ENCODE data around the gene POLA1. TPM values are rescaled to one million over a fixed set of nuclear protein-coding genes. Genes with fewer than 3 reads are reported as not detected.

POLA1 gene
- total RNA-seq, 4 donors from 2014 or later = 8.5 to 18.9 (median 8.8) TPM

GRCh38 chrX:24767557-24767956 is 73.8 kb downstream of the POLA1 start:
- no peaks in the 10 kb centered on the region for H3K9me3 ChIP-seq
- H3K36me3 ChIP-seq = no peaks in the 10 kb centered on the region
- TF ChIP-seq POLR2A (IDR thresholded peaks at IDR 0.05) = no peak
- TF ChIP-seq, protein P1, sequence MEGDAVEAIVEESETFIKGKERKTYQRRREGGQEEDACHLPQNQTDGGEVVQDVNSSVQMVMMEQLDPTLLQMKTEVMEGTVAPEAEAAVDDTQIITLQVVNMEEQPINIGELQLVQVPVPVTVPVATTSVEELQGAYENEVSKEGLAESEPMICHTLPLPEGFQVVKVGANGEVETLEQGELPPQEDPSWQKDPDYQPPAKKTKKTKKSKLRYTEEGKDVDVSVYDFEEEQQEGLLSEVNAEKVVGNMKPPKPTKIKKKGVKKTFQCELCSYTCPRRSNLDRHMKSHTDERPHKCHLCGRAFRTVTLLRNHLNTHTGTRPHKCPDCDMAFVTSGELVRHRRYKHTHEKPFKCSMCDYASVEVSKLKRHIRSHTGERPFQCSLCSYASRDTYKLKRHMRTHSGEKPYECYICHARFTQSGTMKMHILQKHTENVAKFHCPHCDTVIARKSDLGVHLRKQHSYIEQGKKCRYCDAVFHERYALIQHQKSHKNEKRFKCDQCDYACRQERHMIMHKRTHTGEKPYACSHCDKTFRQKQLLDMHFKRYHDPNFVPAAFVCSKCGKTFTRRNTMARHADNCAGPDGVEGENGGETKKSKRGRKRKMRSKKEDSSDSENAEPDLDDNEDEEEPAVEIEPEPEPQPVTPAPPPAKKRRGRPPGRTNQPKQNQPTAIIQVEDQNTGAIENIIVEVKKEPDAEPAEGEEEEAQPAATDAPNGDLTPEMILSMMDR (IDR thresholded peaks at IDR 0.05) = no peak
- H3K4me1 ChIP-seq = no peaks in the 10 kb centered on the region
- no peaks in the 10 kb centered on the region for H3K27me3 ChIP-seq
- intact Hi-C loops (cut with DNase I) = no loop called here
- no peak overlapping the region for H3K4me3 ChIP-seq (replicated peaks in 1 of 3)
- H3K27ac ChIP-seq = no peak overlapping the region
- no peak for DNase-seq
- WGBS, 2 donors = 100% methylated on average over 1 of the region's 1 CpG

- DNase-seq = no peak
- H3K36me3 ChIP-seq = no peaks in the 10 kb centered on the region
- TF ChIP-seq, protein P1 (IDR thresholded peaks at IDR 0.05) = no peak
- TF ChIP-seq POLR2A (IDR thresholded peaks at IDR 0.05) = no peak
- intact Hi-C loops (cut with DNase I) = no loop called here
- no peak overlapping the region for H3K27ac ChIP-seq
- no peaks in the 10 kb centered on the region for H3K9me3 ChIP-seq
- H3K4me1 ChIP-seq = no peaks in the 10 kb centered on the region
- H3K4me3 ChIP-seq (replicated peaks in 1 of 3) = no peak overlapping the region
- WGBS, 2 donors = 96 to 98% methylated on average over 5 of the region's 5 CpGs
- H3K27me3 ChIP-seq = no peaks in the 10 kb centered on the region
These were observed 74.8 kb downstream of the POLA1 start for GRCh38 chrX:24768556-24768955.

DNA sequence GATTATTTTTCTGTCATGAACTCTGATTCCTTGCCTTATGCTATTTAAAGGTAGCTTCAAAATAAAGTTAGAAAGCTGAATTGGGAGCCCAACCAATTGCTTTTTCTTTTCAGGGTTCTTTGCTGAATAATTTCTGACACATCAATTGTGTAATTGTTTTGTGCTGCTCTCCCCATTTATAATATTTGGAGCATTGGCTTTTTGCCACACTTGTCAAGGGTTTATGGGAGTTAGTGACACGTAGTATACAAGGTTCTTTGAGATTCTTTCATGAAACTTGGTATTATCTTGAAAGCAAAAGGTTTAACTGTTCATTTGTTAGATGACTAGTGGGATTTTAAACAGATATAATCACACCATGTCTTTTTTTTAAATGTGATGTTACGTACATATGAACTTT is 80.9 kb downstream of the POLA1 start:
- H3K4me3 ChIP-seq (replicated peaks in 1 of 3) = no peak overlapping the region
- intact Hi-C loops (cut with DNase I) = no loop called here
- 78 to 95% methylated on average over 2 of the region's 2 CpGs for WGBS, 2 donors
- no peaks in the 10 kb centered on the region for H3K4me1 ChIP-seq
- H3K27me3 ChIP-seq = no peaks in the 10 kb centered on the region
- TF ChIP-seq, protein P1 (IDR thresholded peaks at IDR 0.05) = no peak
- no peak for TF ChIP-seq POLR2A (IDR thresholded peaks at IDR 0.05)
- DNase-seq = no peak
- no peaks in the 10 kb centered on the region for H3K9me3 ChIP-seq
- no peak overlapping the region for H3K27ac ChIP-seq
- no peaks in the 10 kb centered on the region for H3K36me3 ChIP-seq

- WGBS, 2 donors = 92 to 98% methylated on average over 2 of the region's 2 CpGs
- TF ChIP-seq POLR2A (IDR thresholded peaks at IDR 0.05) = no peak
- TF ChIP-seq, protein P1 (IDR thresholded peaks at IDR 0.05) = no peak
These were observed 82.2 kb downstream of the POLA1 start for GRCh38 chrX:24775891-24776290.

DNA sequence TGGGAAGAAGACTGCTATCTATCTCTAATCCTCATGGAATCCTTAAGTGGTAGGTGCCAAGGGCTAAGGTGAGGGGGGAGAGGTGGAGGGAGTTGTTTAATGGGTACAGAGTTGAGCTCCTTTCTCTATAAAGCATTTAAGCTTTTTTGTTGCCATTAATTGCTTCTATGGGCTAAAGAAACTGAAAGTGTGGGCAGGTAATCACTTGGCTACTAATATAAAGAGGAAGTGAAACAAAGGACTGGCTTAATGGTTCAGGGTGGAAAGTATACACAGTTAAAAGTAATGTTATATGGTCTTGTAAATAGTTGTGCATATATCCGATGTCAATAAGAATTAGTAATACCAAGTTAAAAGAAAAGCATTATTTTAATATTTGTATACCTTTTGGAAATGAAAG is 83.9 kb downstream of the POLA1 start:
- no peaks in the 10 kb centered on the region for H3K36me3 ChIP-seq
- intact Hi-C loops (cut with DNase I) = no loop called here
- H3K9me3 ChIP-seq = no peaks in the 10 kb centered on the region
- 96% methylated on average over 1 of the region's 1 CpG for WGBS, 2 donors
- H3K4me3 ChIP-seq (replicated peaks in 1 of 3) = no peak overlapping the region
- no peak for DNase-seq
- no peak for TF ChIP-seq POLR2A (IDR thresholded peaks at IDR 0.05)
- TF ChIP-seq, protein P1 (IDR thresholded peaks at IDR 0.05) = no peak
- H3K27me3 ChIP-seq = no peaks in the 10 kb centered on the region
- H3K4me1 ChIP-seq = no peaks in the 10 kb centered on the region
- H3K27ac ChIP-seq = no peak overlapping the region

More at GRCh38 chrX:24775891-24776290, 82.2 kb downstream of the POLA1 start:
- H3K36me3 ChIP-seq = no peaks in the 10 kb centered on the region
- H3K9me3 ChIP-seq = no peaks in the 10 kb centered on the region
- H3K27ac ChIP-seq = no peak overlapping the region
- no peaks in the 10 kb centered on the region for H3K27me3 ChIP-seq
- intact Hi-C loops (cut with DNase I) = no loop called here
- no peak overlapping the region for H3K4me3 ChIP-seq (replicated peaks in 1 of 3)
- DNase-seq = no peak
- no peaks in the 10 kb centered on the region for H3K4me1 ChIP-seq

Data from thyroid gland (tissue), 4 donors.